Activated naive CD8-positive, alpha-beta T cell treated with anti-CD3 and anti-CD28 coated beads for 36 hours (primary cell): Measurements from ENCODE around the gene PRDM16. TPM values are rescaled to one million over a fixed set of nuclear protein-coding genes. Genes with fewer than 3 reads are reported as not detected.

Experiments used
- DNase-seq: peaks from one replicate; pipeline ENCODE4 v3.0.0; 2021
- H3K27ac Mint-ChIP-seq: one replicate; pipeline ENCODE4 v1.8.0; 2022; ENCODE audit warnings: mild to moderate bottlenecking, moderate library complexity, mixed read lengths
- H3K27me3 Mint-ChIP-seq: one replicate; pipeline ENCODE4 v1.8.0; 2022; ENCODE audit warnings: mild to moderate bottlenecking, mixed read lengths
- H3K36me3 Mint-ChIP-seq: one replicate; pipeline ENCODE4 v1.8.0; 2021; ENCODE audit warnings: mild to moderate bottlenecking, mixed read lengths
- H3K4me1 Mint-ChIP-seq: one replicate; pipeline ENCODE4 v1.8.0; 2021; ENCODE audit warnings: mixed read lengths
- H3K4me3 Mint-ChIP-seq: one replicate; pipeline ENCODE4 v1.8.0; 2022; ENCODE audit warnings: mild to moderate bottlenecking, moderate library complexity, mixed read lengths
- H3K9me3 Mint-ChIP-seq: one replicate; pipeline ENCODE4 v1.8.0; 2022; ENCODE audit warnings: mixed read lengths
- total RNA-seq, 2 experiments: library from RNA; stranded (reverse); gene quantifications; one replicate each; pipeline ENCODE4 v1.2.3, GENCODE V29; 2021

The PRDM16 gene
- total RNA-seq, 2 experiments from 2014 or later: 0.06 to 0.12 TPM

DNA sequence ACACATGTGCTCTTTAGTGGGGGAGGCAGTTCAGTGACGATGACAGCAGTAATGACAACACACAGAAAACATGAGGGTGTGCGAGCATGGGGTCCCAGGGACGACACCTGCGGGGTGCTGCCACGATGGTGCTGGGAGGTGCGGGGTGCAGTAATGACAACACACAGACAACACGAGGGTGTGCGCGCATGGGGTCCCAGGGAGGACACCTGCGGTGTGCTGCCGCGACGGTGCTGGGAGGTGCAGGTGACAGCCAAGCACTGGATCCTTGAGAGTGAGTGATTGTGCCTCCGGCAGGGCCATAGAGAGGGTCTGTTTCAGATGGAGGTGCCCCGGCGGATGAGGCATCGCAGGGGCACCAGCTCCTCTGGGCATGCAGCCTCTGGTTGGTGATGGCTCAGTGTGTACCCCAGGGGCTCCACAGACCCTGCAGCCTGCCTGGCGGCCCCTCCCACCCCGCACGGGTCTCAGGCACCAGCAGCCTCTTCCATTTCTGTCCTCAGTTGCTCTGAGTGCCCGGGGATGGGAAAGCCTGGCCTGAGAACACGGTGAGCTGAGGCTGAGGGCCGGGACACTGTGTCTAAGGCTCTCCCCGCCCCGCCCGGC is 193.8 kb downstream of the PRDM16 start:
- H3K4me1 Mint-ChIP-seq: no peaks in the 10 kb centered on the region
- no peak for DNase-seq
- H3K27ac Mint-ChIP-seq: no peak overlapping the region
- H3K27me3 Mint-ChIP-seq: peaks cover 5% of the 10 kb centered on the region
- H3K36me3 Mint-ChIP-seq: no peaks in the 10 kb centered on the region
- no peak overlapping the region for H3K4me3 Mint-ChIP-seq
- H3K9me3 Mint-ChIP-seq: peaks cover 2% of the 10 kb centered on the region

DNA sequence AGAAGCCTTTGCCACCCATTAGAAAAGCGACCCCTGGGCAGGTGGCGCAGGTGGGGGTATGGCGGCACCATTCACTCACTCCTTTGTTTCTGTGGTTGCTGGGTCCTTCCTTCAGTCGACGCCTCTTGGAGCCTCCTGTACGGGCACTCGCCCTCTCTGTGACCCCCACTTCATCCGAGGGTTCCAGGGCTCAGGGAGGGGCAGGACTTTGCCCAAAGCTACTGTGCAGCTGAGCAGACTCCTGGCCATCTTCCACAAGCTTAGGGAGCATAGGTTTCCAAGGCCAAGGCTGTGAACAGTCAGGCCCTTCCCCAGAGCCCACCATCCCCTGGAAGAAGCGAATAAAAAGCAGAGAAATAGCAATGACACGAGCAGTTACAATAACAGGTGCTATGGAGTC is 194.8 kb downstream of the PRDM16 start:
- H3K27me3 Mint-ChIP-seq: peaks cover 5% of the 10 kb centered on the region
- H3K4me1 Mint-ChIP-seq: no peaks in the 10 kb centered on the region
- H3K27ac Mint-ChIP-seq: no peak overlapping the region
- no peaks in the 10 kb centered on the region for H3K36me3 Mint-ChIP-seq
- peaks cover 2% of the 10 kb centered on the region for H3K9me3 Mint-ChIP-seq
- no peak for DNase-seq
- no peak overlapping the region for H3K4me3 Mint-ChIP-seq

DNA sequence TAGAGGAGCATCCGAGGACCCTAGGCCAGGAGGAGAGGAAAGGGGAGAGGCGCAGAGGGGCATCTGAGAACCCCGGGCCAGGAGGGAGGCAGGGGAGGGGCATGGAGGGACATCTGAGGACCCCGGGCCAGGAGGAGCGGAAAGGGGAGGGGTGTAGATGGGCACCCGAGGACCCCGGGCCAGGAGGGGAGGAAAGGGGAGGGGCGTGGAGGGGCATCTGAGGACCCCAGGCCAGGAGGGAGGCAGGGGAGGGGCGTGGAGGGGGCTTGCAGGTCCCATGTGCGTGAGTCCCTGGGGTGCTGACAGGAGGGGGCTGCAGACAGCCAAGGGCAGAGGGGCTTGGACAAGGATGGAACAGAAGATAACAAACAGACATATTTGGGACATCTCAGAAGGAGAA is 195.5 kb downstream of the PRDM16 start:
- Mint-ChIP-seq H3K27me3 (peaks cover 5% of the 10 kb centered on the region), H3K36me3 (no peaks in the 10 kb centered on the region), H3K9me3 (peaks cover 2% of the 10 kb centered on the region), H3K27ac (no peak overlapping the region), H3K4me3 (no peak overlapping the region), H3K4me1 (no peaks in the 10 kb centered on the region)
- no peak for DNase-seq

DNA sequence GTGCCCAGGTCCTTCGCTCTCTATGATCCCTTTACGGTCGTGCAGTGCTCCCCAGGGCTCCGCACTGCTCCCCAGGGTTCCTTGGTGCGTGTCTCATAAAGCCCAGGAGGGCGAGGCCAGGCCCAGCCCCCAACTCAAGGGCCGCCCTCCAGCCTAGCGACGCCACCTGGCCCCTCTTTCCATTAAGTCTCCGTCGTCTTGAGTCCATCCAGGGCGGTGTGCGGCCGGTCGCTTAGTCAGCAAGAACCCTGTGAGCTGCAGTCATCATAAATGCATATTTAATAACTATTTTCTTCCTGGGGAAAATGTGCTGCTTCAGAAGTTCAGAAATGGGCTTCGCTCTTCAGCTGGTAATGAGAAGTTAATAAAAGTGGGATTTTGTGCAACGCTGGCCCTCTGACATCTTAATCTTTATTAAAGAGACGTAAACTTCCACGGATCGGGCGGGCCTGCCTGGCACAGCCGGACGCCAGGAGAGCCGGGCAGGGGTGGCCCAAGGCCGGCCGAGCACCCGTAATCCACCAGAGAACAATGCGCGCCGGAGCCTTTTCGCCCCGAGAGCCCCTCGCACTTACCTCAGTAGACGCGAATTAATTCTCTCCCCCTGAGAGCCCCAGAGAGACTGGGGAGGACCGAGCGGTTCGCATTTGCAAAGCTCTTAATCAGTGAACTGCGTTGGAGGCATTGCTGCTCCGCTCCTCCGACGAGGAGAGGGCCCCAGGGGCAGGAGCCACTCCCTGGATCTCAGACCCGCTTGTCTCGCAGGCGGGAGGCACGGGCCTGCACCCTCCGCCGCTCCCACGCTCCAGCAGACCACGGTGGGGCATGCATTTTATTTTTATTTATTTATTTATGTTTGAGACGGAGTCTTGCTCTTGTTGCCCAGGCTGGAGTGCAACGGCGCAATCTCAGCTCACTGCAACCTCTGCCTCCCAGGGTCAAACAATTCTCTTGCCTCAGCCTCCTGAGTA is 197.1 kb downstream of the PRDM16 start:
- H3K27ac Mint-ChIP-seq: no peak overlapping the region

DNA sequence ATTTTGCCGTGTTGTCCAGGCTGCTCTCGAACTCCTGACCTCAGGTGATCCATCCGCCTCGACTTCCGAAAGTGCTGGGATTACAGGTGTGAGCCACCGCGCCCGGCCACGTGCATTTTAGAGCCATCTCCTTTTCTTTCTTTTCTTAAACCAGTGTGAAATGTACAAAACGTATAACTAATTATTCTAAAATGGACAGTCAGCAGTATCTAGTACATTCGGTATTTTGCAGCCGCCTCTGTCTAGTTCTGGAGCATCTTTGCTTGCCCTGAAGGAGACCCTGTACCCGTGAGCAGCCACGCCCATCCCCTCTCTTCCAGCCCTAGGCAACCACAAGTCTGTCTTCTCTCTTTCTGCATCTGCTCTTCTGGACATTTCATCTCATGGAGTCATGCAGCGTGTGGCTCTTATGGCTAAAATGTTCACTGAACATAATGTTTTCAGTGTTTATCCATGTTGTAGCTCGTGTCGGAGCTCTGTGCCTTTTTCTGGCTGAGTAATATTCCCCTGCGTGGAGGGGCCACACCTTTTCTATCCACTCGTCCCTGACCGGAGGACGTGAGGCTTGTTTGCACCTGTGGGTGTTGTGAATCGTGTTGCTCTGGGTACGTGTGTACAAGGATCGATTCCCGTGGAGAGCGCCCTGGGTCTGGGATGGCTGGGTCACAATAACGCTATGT is 198.0 kb downstream of the PRDM16 start:
- Mint-ChIP-seq H3K9me3 (no peaks in the 10 kb centered on the region), H3K27ac (no peak overlapping the region)
- DNase-seq: no peak

More for the DNA sequence above, 197.1 kb downstream of the PRDM16 start:
- H3K36me3 Mint-ChIP-seq: no peaks in the 10 kb centered on the region
- no peaks in the 10 kb centered on the region for H3K9me3 Mint-ChIP-seq
- H3K4me1 Mint-ChIP-seq: no peaks in the 10 kb centered on the region
- H3K4me3 Mint-ChIP-seq: no peak overlapping the region
- DNase-seq: no peak
- H3K27me3 Mint-ChIP-seq: peaks cover 5% of the 10 kb centered on the region

DNA sequence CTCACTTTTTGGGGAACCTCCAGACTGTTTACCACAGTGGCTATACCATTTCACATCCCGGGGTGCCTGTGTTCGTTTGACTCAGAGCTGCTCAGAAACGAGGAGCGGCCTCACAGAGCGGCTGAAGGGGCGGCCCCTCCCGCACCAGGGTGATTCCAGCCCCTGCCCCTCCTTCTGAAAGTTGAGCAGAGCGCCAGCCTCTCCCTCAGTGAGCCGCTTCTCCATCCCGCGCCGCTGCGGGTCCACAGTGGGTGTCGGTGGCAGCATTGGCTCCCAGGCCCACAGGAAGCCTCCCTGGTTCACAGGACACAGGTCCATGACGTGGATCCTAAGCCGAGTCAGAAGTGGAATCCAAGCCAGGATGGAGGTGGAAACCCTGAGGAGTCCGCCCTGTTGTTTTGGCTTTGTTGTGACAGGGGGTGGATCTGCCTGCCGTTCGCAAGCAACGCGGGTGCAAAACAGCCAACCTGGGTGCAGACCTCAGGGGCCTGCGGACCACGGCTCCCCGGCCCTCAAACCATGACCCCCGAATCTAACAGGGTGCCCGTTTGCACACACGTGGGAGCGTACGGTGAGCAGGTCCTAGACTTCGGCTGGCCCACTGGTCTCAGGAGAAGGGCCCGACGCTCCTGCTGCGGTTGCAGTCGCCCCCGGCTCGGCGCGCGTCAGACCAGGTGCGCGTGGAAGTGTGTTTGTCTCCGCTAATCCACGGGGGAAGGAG is 198.7 kb downstream of the PRDM16 start:
- no peak for DNase-seq
- Mint-ChIP-seq H3K27me3 (peaks cover 5% of the 10 kb centered on the region), H3K36me3 (no peaks in the 10 kb centered on the region), H3K4me3 (no peak overlapping the region), H3K9me3 (no peaks in the 10 kb centered on the region), H3K4me1 (no peaks in the 10 kb centered on the region), H3K27ac (no peak overlapping the region)

More for the DNA sequence above, 198.0 kb downstream of the PRDM16 start:
- Mint-ChIP-seq H3K36me3 (no peaks in the 10 kb centered on the region), H3K27me3 (peaks cover 5% of the 10 kb centered on the region), H3K4me3 (no peak overlapping the region), H3K4me1 (no peaks in the 10 kb centered on the region)

DNA sequence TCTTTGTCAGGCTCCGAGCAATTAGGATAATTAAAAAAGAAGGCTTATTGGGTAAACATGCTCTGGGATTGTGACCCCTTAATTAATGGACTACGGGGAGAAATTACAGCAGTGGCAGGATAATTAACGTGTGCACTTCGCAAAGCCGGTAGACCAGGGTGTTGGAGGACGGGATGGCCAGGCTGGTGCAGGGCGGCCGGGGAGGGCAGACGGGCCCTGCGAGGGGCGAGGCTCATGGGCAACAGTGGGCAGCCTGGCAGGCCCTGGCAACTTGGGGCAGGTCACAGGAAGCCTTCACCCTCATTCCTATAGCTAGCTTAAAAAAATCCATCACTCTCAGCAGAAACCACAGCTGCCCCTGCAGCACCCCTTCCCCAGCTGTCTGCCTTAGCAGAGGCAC is 199.3 kb downstream of the PRDM16 start:
- H3K36me3 Mint-ChIP-seq: no peaks in the 10 kb centered on the region
- DNase-seq: no peak
- H3K27me3 Mint-ChIP-seq: peaks cover 5% of the 10 kb centered on the region
- H3K4me3 Mint-ChIP-seq: no peak overlapping the region
- no peak overlapping the region for H3K27ac Mint-ChIP-seq
- no peaks in the 10 kb centered on the region for H3K9me3 Mint-ChIP-seq
- H3K4me1 Mint-ChIP-seq: no peaks in the 10 kb centered on the region

DNA sequence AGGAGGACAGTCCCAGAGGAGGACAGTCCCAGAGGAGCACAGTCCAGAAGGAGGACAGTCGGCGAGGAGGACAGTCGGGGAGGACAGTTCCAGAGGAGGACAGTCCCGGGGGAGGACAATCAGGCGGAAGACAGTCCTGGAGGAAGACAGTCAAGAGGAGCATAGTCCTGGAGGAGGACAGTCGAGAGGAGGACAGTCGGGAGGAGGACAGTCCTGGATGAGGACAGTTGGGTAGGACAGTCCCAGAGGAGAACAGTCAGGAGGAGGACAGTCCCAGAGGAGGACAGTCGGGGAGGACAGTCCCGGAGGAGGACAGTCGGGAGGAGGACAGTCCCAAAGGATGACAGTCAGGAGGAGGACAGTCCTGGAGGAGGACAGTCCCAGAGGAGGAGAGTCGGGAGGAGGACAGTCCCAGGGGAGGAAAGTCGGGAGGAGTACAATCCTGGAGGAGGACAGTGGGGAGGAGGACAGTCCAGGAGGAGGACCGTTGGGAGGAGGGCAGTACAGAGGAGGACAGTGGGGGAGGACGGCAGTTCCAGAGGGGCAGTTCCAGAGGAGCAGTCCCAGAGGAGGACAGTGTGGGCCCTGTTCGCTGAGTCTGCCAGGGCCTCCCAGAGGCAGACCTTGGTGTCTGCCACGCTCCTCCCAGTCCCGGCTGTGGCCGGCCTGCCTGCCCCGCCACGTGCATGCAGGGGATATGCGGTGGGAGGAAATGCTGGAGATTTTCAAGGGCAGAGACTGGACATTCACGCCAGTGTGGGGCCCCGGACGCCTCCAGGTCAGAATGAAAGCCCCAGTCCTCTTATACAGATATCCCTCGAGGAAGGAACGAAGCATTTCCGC is 201.6 kb downstream of the PRDM16 start:
- no peaks in the 10 kb centered on the region for H3K9me3 Mint-ChIP-seq
- no peak for DNase-seq
- H3K36me3 Mint-ChIP-seq: no peaks in the 10 kb centered on the region
- H3K4me1 Mint-ChIP-seq: no peaks in the 10 kb centered on the region
- H3K27ac Mint-ChIP-seq: no peak overlapping the region
- H3K4me3 Mint-ChIP-seq: no peak overlapping the region
- no peaks in the 10 kb centered on the region for H3K27me3 Mint-ChIP-seq

DNA sequence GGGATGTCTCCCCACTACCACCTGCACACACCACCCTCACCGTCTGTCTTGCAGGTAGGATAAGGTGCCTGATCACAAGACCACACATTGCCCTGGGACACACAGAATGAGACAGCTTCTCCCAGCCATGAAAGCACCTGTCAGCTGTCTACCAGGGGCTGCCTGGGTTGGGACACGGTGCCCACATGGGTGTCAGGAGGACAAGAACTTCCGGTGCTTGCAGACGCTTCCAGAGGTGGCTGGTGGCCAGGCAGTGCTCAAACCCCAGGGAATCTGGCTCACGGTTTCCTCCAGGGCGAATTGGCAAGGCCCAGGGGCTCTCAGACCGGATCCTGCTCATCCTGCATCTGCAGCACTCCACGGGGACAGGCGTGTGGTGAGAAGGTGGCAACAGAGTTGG is 202.9 kb downstream of the PRDM16 start:
- no peak overlapping the region for H3K4me3 Mint-ChIP-seq
- H3K27ac Mint-ChIP-seq: no peak overlapping the region
- DNase-seq: no peak
- H3K9me3 Mint-ChIP-seq: no peaks in the 10 kb centered on the region
- H3K4me1 Mint-ChIP-seq: no peaks in the 10 kb centered on the region
- no peaks in the 10 kb centered on the region for H3K27me3 Mint-ChIP-seq
- no peaks in the 10 kb centered on the region for H3K36me3 Mint-ChIP-seq

DNA sequence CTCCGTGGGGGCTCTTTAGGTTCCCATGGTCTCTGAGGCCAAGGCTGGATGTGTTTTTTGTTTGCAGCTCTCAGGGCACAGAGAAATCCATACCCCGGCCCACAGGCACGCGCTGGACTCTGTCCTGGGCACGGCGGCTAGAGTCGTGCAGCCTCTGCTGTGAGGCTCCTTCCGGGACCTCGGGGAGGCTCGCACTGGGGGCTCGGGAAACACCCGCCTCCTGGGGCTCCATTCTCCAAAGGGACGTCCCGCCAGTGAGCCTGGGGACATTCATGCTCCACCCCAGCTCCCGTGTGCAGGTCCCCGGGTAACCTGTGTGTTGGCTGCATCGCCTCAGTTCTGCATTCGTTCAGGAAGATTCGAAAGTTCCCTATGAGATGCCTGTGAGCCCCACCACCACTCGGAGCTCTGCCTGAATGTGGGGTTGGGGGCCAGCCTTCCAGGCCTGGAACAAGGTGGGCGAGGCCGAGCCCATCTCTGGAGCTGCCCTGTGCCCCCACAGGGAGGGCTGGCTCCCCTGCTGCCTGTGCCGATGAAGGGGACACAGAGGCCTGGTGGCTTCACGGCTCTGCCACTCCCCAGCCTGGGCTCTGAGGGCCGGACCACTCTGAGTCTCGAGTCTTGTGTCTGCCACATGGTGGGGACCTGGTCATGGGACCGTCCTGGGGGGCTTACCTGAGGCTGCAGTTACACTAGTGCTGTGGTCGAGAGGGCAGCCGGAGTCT is 203.5 kb downstream of the PRDM16 start:
- Mint-ChIP-seq H3K27me3 (no peaks in the 10 kb centered on the region), H3K9me3 (no peaks in the 10 kb centered on the region), H3K4me1 (no peaks in the 10 kb centered on the region), H3K27ac (no peak overlapping the region), H3K4me3 (no peak overlapping the region), H3K36me3 (no peaks in the 10 kb centered on the region)
- no peak for DNase-seq

DNA sequence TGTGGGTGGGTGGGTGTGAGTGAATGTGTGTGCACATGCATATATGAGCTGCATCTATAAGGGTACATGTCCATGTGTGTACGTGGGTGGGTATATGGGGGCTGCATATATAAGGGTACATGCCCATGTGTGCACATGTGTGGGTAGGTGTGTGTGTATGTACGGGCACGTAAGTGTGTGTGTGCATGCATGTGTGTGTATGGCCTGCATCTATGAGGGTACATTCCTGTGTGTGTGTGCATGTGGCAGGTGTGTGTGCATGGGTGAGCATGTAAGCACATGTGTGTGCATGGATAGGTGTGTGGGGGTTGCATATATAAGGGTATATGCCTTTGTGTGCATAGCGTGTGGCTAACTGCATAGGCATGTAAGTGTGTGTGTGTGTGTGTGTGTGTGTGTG is 204.4 kb downstream of the PRDM16 start:
- Mint-ChIP-seq H3K4me1 (no peaks in the 10 kb centered on the region), H3K4me3 (no peak overlapping the region), H3K36me3 (no peaks in the 10 kb centered on the region), H3K9me3 (no peaks in the 10 kb centered on the region), H3K27me3 (no peaks in the 10 kb centered on the region), H3K27ac (no peak overlapping the region)
- no peak for DNase-seq

DNA sequence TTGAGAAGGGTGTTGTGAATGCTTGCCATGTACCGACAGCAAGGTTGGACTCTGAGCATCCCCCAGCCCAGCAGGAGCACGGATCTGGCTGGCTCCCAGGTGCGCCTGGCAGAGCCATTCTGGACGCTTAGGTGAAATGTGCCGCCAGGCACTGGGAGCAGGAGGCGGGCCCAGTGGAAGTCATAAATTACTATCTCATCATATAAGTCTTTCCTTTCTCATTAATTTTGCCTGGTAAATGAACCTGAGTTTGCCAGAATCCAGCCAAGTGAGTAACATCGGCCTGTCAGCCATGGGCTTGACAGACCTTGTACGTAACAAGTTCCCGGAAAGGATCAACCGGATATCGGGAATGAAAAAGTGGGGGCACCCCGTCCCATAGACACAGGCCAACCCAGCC is 206.0 kb downstream of the PRDM16 start:
- no peaks in the 10 kb centered on the region for H3K9me3 Mint-ChIP-seq
- no peaks in the 10 kb centered on the region for H3K4me1 Mint-ChIP-seq

DNA sequence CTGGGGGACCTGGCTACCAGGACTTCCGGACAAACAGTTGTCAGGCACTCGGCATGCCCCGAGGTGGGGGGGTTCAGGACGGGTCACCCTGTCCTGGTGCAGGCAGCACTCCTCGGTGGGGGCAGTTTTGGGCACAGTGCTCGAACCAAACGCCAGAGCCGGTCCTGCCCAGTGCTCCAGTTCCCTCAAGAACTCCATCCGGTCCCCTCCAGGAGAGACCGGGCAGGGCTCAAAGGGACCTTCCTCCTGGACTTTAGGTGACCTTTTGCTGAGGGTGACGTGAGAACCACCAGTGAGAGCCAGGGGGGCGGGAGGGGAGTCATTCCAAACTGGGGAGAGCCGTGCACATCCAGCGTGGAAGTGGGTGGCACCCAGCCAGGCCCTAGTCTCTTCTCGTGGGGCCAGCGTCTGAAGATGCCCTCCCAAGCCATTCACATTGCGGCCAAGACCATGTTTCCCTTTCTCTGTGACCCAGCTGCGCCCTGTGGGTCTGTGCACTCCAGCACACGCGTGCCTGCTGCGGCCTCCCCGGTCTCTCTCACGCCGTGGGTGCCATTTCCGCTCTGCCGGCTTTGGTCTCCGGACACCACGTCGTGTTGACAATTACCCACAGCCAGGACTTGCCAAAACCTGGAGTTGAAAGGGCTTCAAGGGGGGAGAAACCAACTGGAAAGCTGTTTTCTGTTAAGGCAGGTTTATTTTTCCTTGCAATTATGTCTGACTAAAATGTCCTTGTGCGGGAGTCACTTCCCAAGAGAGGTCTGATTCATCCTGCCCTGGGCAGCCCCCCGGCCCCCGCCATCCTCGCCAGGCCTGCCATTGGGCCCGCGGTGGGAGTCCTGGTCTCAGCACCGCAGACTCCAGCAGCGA is 206.7 kb downstream of the PRDM16 start:
- Mint-ChIP-seq H3K27me3 (no peaks in the 10 kb centered on the region), H3K4me3 (no peak overlapping the region), H3K4me1 (no peaks in the 10 kb centered on the region), H3K36me3 (no peaks in the 10 kb centered on the region), H3K27ac (no peak overlapping the region), H3K9me3 (no peaks in the 10 kb centered on the region)
- DNase-seq: no peak

More for the DNA sequence above, 206.0 kb downstream of the PRDM16 start:
- Mint-ChIP-seq H3K27ac (no peak overlapping the region), H3K36me3 (no peaks in the 10 kb centered on the region), H3K27me3 (no peaks in the 10 kb centered on the region), H3K4me3 (no peak overlapping the region)
- DNase-seq: no peak
